ENCODE measurements around the gene GALNT3.

GALNT3 gene

GRCh38 chr2:165720511-165720910, 73.5 kb downstream of the GALNT3 start:
- no peak for DNase-seq

DNA sequence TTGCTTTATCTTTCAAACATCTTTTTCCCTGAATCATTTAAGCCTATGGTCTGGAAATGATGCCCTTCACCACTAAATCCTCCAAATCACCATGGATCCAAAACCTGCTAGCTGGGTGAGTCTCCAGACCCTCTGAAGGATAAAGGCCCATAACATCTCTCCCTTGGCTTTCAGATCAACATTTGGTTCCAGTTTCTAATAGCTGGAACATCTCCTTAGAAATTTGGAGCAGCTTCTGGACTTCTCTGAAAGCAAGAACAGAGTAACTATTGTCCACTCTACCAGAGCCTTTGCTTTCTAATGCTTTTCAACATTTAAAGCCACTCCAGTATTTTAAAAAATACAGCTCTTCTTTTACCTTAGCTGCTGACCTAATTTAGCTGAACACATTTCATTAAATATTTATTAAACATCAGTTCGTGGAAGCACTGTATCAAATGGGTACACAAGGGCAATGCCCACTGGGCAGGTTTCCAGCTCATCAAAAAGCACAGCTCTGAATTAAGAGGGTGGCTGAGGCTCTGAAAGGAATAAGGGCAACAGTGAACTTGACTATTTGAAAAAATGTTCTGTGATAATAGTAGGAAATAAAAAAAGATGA, 75.3 kb downstream of the GALNT3 start:
- DNase-seq, result no peak

DNA sequence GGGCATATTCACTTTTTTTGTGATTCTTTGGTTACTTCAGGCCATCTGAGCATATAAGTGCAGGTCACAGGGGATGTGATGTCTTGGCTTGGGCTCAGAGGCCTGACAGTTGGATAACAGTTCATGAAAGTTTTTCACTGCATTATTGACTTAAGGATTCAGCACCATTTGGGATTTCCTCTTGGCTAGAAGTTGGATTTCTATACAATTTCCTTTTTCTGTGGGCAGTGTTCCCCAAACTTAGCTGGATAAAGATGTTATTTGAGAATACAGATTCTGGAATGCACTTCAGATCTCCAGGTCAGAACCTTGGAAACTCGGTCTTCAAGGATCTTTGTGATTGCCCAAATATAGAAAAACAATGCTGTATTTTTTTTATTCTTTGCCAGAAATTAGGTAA, 78.0 kb downstream of the GALNT3 start:
- DNase-seq, result no peak

- DNase-seq, result no peak
These were observed 87.0 kb downstream of the GALNT3 start for GRCh38 chr2:165706960-165707487.

DNA sequence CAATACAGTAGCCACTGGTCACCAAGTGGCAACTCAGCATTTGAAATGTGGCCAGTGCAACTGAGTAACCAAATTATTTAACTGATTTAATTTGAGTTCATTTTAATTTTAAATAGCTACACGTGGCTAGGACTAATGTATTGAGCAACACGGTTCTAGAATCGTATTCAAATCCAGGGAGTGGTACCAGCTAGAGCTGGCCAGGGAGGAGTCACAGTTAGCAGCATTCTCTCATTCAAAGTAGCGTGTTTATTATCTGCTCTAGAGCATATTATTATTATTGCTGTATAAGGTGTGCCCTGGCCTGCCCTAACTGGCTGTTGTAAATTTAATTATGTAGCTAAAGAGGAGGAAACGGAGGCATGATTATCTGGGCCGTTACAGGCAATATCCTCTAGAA, 92.9 kb downstream of the GALNT3 start:
- DNase-seq, result no peak

- no peak for DNase-seq
These were observed 93.5 kb downstream of the GALNT3 start for GRCh38 chr2:165700531-165700930.

- no peak for DNase-seq
These were observed 94.1 kb downstream of the GALNT3 start for GRCh38 chr2:165699946-165700345.

DNA sequence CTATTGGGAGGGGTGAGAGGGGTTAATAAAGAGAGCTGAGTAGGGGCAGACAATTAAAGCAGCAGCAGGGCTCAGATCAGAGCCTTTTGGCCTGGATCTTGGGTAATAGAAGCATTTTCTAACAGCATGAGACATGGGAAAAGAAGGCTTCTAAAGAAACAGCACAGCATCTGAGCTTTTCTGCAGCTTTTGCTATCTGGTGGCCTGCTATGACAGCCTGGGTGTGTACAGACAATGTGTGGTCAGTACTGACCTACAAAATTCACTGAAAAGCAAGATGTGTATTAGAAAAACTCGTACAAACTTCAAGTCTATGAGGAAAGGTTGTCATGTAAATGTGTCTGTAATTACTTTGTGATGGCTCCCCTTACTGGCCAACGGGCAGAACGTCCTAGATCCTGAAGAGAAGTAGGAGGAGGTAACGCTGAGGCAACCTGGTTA, 95.6 kb downstream of the GALNT3 start:
- DNase-seq, result peak; percentile 57

DNA sequence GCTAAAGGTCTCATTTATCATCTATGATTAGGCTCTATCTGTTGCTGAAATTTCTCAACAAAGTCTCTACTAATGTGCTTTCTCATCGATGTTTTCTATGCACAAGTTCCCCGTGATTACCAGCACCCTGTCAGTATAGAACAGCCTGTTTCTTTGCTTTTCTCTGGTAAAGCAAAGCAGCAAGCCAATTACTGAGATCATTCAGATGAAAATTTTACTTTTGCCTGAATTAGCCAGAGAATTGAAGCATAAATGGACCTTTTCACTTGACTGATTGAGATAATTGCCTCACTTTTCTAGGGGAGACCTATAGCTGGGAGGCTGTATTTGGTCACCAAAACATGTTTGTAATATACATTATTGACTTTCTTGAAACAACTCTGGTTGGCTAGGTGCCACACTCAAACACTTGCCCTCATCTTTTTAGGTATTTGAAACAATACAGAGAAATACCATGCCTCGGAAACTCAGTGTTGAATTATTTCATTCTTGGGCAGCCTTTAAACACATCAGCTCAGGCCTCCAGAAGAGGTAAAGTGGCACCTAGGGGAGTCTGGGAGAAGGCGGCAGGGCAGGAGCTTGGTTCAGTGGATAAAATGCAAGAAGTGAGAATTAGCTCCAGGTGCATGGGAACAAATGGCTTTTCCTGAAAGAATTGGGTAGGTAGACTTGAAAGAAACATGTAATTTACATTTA, 96.2 kb downstream of the GALNT3 start:
- no peak for DNase-seq

All from kidney glomerular epithelial cell (primary cell).